Measurements from ENCODE around the gene UCKL1.

- no peak for TF ChIP-seq CTCF (IDR thresholded peaks at IDR 0.05; ENCODE audit: low read length)
- no peak for TF ChIP-seq EZH2 (optimal IDR thresholded peaks at IDR 0.05; ENCODE audit: low read depth, low read length)
Observed at GRCh38 chr20:63908008-63908682, 48.1 kb downstream of the UCKL1 start.
